IPS-20b (cell line): ENCODE measurements around the gene LRP1.

Source experiments
- H3K27ac ChIP-seq: one replicate; pipeline ENCODE4 v1.5.1; 2013; ENCODE audit warnings: low read length
- H3K27me3 ChIP-seq: 2 replicates; pipeline ENCODE4 v1.6.1; 2013; ENCODE audit warnings: mild to moderate bottlenecking, low read length, inconsistent platforms; ENCODE audit not compliant: insufficient read depth
- H3K36me3 ChIP-seq: 2 replicates; pipeline ENCODE4 v1.6.1; 2013; ENCODE audit warnings: low read depth, mild to moderate bottlenecking, inconsistent platforms, low read length, moderate library complexity; ENCODE audit not compliant: insufficient read depth
- H3K4me1 ChIP-seq: 2 replicates; pipeline ENCODE4 v1.6.1; 2013; ENCODE audit warnings: mild to moderate bottlenecking, control low read depth, inconsistent platforms, low read length, moderate library complexity; ENCODE audit not compliant: insufficient read depth
- H3K4me3 ChIP-seq: 2 replicates; pipeline ENCODE4 v1.5.1; 2013; ENCODE audit warnings: mild to moderate bottlenecking, low read length, inconsistent platforms
- H3K9ac ChIP-seq: 2 replicates; pipeline ENCODE4 v1.6.1; 2013; ENCODE audit warnings: low read depth, mild to moderate bottlenecking, inconsistent platforms, low read length, moderate library complexity
- H3K9me3 ChIP-seq: 2 replicates; pipeline ENCODE4 v1.6.1; 2013; ENCODE audit warnings: mild to moderate bottlenecking, low read depth, low read length, inconsistent platforms; ENCODE audit not compliant: insufficient read depth

Gene LRP1

DNA sequence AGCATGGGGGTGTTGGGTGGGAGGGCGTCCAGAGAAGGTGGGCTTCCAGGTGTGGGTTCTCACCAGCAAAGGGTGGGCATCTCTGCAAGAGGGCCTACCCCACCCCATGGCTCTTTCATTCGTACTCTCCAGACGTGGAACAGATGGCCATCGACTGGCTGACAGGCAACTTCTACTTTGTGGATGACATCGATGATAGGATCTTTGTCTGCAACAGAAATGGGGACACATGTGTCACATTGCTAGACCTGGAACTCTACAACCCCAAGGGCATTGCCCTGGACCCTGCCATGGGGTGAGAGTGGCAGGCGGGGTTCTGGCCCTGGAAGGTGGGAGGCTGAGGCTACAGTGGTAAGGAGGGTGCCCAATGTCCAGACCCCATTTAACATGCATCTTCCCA, 25.8 kb downstream of the LRP1 start:
- H3K27me3 ChIP-seq: no peaks in the 10 kb centered on the region
- H3K4me1 ChIP-seq: no peaks in the 10 kb centered on the region
- H3K9me3 ChIP-seq: no peaks in the 10 kb centered on the region
- no peak overlapping the region for H3K4me3 ChIP-seq
- H3K27ac ChIP-seq: no peak overlapping the region
- H3K9ac ChIP-seq: no peak overlapping the region
- peaks cover 81% of the 10 kb centered on the region for H3K36me3 ChIP-seq

DNA sequence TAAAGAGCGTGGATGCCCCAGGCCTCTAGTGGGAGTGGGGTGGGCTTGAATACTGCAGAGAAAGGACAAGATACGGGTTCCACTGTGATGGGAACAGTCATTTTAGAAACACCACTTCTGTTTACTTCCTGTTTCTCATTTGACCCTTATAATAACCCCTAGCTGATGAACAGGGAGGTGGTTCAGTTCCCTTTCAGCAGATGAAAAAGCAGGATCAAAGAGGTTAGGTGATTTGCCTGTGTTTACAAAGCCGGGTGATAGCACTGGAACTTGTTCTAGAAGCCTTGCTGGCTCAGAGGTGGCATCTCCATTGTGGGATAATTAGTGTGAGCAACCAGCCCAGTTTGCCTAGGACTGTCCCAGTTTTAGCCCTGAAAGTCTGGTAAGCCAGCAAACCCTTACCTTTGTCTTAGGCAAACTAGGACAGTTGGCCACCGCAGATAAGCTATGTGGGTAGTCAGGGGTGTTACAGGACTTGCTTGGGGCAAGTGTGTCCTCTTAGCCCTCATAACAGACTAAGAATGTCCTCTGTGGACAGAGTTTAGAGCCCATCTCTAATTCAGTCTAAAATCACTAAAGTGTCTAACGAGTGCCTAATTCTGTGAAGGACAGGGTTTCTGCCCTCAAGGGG, 26.6 kb downstream of the LRP1 start:
- H3K27ac ChIP-seq: no peak overlapping the region
- H3K36me3 ChIP-seq: peaks cover 81% of the 10 kb centered on the region
- H3K9ac ChIP-seq: no peak overlapping the region
- no peaks in the 10 kb centered on the region for H3K9me3 ChIP-seq
- no peaks in the 10 kb centered on the region for H3K4me1 ChIP-seq
- H3K27me3 ChIP-seq: no peaks in the 10 kb centered on the region
- H3K4me3 ChIP-seq: no peak overlapping the region

DNA sequence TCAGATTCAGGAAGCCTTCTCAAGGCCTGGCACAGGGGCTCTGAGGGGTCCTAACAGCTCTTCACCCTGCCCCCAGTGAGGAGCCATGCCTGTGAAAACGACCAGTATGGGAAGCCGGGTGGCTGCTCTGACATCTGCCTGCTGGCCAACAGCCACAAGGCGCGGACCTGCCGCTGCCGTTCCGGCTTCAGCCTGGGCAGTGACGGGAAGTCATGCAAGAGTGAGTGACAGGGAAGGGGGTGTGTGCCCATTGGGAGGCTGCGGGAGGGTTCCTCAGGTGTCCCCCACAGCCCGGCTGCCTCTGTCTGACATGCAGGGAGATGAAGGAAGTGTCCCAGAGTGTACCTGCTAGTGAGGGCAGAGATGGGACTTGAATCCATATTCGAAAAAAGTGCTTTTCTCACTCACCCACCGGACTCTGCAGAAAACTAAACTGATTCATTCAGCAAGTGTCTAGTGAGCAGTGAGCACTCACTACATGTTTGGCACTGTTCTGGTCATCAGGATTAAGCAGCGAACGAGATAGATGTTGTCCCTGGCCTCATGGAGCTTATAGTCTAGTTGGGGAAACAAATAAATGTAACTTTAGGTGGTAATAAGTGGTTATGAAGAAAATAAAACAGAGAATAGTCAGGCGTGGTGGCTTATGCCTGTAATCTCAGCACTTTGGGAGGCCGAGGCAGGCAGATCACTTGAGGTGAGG, 28.6 kb downstream of the LRP1 start:
- Histone ChIP-seq H3K9me3 (no peaks in the 10 kb centered on the region), H3K4me3 (no peak overlapping the region), H3K4me1 (no peaks in the 10 kb centered on the region), H3K27ac (no peak overlapping the region), H3K9ac (no peak overlapping the region), H3K36me3 (peaks cover 89% of the 10 kb centered on the region), H3K27me3 (no peaks in the 10 kb centered on the region)

- H3K9ac ChIP-seq: no peak overlapping the region
- H3K4me3 ChIP-seq: no peak overlapping the region
- peaks cover 93% of the 10 kb centered on the region for H3K36me3 ChIP-seq
- no peaks in the 10 kb centered on the region for H3K27me3 ChIP-seq
- no peaks in the 10 kb centered on the region for H3K4me1 ChIP-seq
- H3K27ac ChIP-seq: no peak overlapping the region
- no peaks in the 10 kb centered on the region for H3K9me3 ChIP-seq
Observed at GRCh38 chr12:57157588-57158173, 29.4 kb downstream of the LRP1 start.

DNA sequence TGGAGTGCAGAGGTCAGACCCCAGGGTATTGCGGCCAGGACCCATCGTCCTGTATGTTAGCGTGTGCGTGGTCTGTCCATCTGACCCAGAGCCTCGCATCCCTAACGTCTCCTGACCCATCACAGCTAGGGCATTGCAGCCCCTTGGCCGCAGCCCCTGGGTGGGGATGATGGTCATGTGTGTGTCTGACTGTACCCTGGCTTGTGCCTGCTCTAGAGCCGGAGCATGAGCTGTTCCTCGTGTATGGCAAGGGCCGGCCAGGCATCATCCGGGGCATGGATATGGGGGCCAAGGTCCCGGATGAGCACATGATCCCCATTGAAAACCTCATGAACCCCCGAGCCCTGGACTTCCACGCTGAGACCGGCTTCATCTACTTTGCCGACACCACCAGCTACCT, 29.9 kb downstream of the LRP1 start:
- Histone ChIP-seq H3K9ac (no peak overlapping the region), H3K4me1 (no peaks in the 10 kb centered on the region), H3K27me3 (no peaks in the 10 kb centered on the region), H3K9me3 (no peaks in the 10 kb centered on the region), H3K36me3 (peaks cover 98% of the 10 kb centered on the region), H3K27ac (no peak overlapping the region), H3K4me3 (no peak overlapping the region)

DNA sequence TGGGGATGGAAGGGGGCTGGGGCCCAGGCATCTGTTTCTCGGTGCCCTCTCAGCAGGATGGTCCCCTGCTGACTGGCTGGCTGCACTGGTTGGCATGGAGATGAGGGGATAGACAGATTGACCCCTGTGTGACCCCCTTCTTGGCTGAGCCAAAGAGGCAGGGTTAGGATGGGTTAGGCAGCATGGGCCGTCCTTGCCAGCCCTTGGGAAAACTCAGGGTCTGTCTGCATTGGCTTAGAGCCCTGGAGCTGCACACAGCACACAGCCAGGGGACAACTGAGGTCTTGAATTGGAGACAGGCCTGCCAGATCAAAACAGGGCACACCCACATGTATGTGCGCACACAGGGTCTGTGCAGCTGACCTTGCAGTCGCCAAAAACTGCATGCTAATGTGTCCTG, 30.4 kb downstream of the LRP1 start:
- H3K4me1 ChIP-seq: no peaks in the 10 kb centered on the region
- H3K27ac ChIP-seq: no peak overlapping the region
- no peaks in the 10 kb centered on the region for H3K9me3 ChIP-seq
- no peak overlapping the region for H3K9ac ChIP-seq
- H3K27me3 ChIP-seq: no peaks in the 10 kb centered on the region
- peaks cover 99% of the 10 kb centered on the region for H3K36me3 ChIP-seq
- no peak overlapping the region for H3K4me3 ChIP-seq

GRCh38 chr12:57159311-57159710, 31.0 kb downstream of the LRP1 start:
- H3K4me1 ChIP-seq: no peaks in the 10 kb centered on the region
- no peak overlapping the region for H3K27ac ChIP-seq
- H3K9ac ChIP-seq: no peak overlapping the region; the same call in 1 of the 2 replicates
- peaks cover 99% of the 10 kb centered on the region for H3K36me3 ChIP-seq
- H3K9me3 ChIP-seq: no peaks in the 10 kb centered on the region
- no peak overlapping the region for H3K4me3 ChIP-seq
- no peaks in the 10 kb centered on the region for H3K27me3 ChIP-seq

- Histone ChIP-seq H3K27me3 (no peaks in the 10 kb centered on the region), H3K36me3 (peaks cover 99% of the 10 kb centered on the region), H3K9ac (no peak overlapping the region), H3K4me1 (no peaks in the 10 kb centered on the region), H3K27ac (no peak overlapping the region), H3K4me3 (no peak overlapping the region), H3K9me3 (no peaks in the 10 kb centered on the region)
Observed at GRCh38 chr12:57160040-57160439, 31.8 kb downstream of the LRP1 start.

DNA sequence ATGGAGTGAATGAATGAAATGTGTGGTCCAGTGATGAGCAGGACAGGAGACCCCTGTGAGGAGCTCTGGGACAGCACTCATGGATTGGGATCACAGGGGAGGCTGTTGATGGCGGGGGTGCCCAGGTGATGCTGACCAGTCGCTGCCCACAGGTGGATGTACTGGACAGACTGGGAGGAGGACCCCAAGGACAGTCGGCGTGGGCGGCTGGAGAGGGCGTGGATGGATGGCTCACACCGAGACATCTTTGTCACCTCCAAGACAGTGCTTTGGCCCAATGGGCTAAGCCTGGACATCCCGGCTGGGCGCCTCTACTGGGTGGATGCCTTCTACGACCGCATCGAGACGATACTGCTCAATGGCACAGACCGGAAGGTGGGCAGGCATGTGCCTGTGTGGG, 32.5 kb downstream of the LRP1 start:
- H3K9ac ChIP-seq: no peak overlapping the region
- H3K27me3 ChIP-seq: no peaks in the 10 kb centered on the region
- H3K36me3 ChIP-seq: peaks cover 98% of the 10 kb centered on the region
- no peak overlapping the region for H3K27ac ChIP-seq
- no peaks in the 10 kb centered on the region for H3K9me3 ChIP-seq
- H3K4me1 ChIP-seq: no peaks in the 10 kb centered on the region
- no peak overlapping the region for H3K4me3 ChIP-seq

GRCh38 chr12:57161491-57161890, 33.2 kb downstream of the LRP1 start:
- H3K4me1 ChIP-seq: no peaks in the 10 kb centered on the region
- peaks cover 98% of the 10 kb centered on the region for H3K36me3 ChIP-seq
- no peak overlapping the region for H3K4me3 ChIP-seq
- H3K27me3 ChIP-seq: no peaks in the 10 kb centered on the region
- no peaks in the 10 kb centered on the region for H3K9me3 ChIP-seq
- H3K9ac ChIP-seq: no peak overlapping the region
- H3K27ac ChIP-seq: no peak overlapping the region

DNA sequence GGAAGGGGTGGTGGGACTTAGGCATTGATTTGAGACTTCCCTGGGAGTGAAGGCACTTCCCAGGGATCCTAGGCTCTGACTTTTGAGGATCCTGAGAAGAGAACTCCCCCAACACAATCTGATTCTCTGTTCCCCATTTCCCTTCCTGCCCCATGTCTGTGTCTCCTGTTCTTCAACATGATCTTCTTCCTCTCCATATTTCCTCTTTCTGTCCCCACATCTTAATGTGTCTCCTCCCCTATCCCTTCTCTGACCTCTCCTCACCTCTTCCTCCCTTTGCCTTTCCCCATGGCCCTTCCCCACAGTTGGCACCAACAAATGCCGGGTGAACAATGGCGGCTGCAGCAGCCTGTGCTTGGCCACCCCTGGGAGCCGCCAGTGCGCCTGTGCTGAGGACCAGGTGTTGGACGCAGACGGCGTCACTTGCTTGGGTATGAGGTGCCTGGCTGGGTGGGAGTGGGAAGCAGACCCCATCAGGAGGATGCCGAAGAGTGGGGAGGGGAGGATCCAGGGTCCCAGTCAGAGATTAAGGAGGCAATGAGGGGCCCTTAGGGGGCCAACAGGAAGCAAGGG, 34.4 kb downstream of the LRP1 start:
- H3K36me3 ChIP-seq: peaks cover 98% of the 10 kb centered on the region
- H3K4me1 ChIP-seq: no peaks in the 10 kb centered on the region
- H3K9ac ChIP-seq: no peak overlapping the region
- no peaks in the 10 kb centered on the region for H3K9me3 ChIP-seq
- H3K27me3 ChIP-seq: no peaks in the 10 kb centered on the region
- H3K4me3 ChIP-seq: no peak overlapping the region
- H3K27ac ChIP-seq: no peak overlapping the region

DNA sequence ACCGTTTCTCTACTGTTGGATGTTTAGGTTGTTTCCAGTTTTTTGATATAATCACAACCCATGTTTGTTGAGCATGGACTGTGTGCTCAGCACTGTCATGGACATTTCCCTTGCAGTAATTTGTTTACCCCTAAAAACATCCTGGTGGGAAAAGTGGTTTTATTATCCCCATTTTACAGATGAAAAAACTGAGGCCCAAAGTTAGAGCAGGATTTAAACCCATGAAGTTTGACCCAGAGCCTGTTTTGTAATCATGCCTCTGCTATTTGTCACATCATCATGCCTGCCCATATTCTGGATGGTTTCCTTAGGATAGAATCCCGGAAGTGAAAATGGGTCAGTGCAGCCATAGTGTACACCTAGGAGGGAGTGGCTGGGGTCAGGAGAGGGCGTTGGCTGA, 36.2 kb downstream of the LRP1 start:
- no peaks in the 10 kb centered on the region for H3K27me3 ChIP-seq
- peaks cover 96% of the 10 kb centered on the region for H3K36me3 ChIP-seq
- H3K4me1 ChIP-seq: no peaks in the 10 kb centered on the region

More for the DNA sequence above, 36.2 kb downstream of the LRP1 start:
- no peak overlapping the region for H3K9ac ChIP-seq
- H3K9me3 ChIP-seq: no peaks in the 10 kb centered on the region
- no peak overlapping the region for H3K27ac ChIP-seq
- no peak overlapping the region for H3K4me3 ChIP-seq
